Kidney (tissue), 14 donors: ENCODE measurements around the gene C3orf20. TPM values are rescaled to one million over a fixed set of nuclear protein-coding genes. Genes with fewer than 3 reads are reported as not detected.
A peak's percentile ranks its signal among the peaks of the same experiment; 100 is the strongest.

Source experiments
- DNase-seq, 5 donors: peaks; one replicate each; pipeline ENCODE4 v3.0.0-alpha.2; 2013 to 2020
- FAIRE-seq: peaks from 2 replicates; lab custom pipeline; 2012; peaks lifted over from hg19 to GRCh38; lab: Jason Lieb, UNC
- H3K27ac ChIP-seq, 2 donors: one replicate each; pipeline ENCODE4 v1.7.0; 2013; ENCODE audit warnings: low read depth in 2 of 2, low read length in 2 of 2, inconsistent platforms in 1 of 2
- H3K27me3 ChIP-seq: one replicate; pipeline ENCODE4 v1.7.1; 2013; ENCODE audit warnings: low read length, inconsistent platforms; ENCODE audit not compliant: control insufficient read depth, insufficient read depth
- H3K36me3 ChIP-seq, 3 donors: one replicate each; pipeline versions ENCODE4 v1.7.0 to v1.7.1; 2013; ENCODE audit warnings: low read length in 3 of 3, control low read depth in 1 of 3, inconsistent platforms in 1 of 3; ENCODE audit not compliant: insufficient read depth in 3 of 3, control insufficient read depth in 2 of 3
- H3K4me1 ChIP-seq, 3 donors: one replicate each; pipeline versions ENCODE4 v1.7.0 to v1.7.1; 2013; ENCODE audit warnings: low read length in 3 of 3, inconsistent platforms in 1 of 3, low read depth in 1 of 3; ENCODE audit not compliant: control insufficient read depth in 2 of 3, insufficient read depth in 2 of 3
- H3K4me3 ChIP-seq, 3 donors: one replicate each; pipeline versions ENCODE4 v1.7.0 to v1.8.1; 2013; ENCODE audit warnings: low read length in 3 of 3, control low read depth in 1 of 3, inconsistent platforms in 1 of 3
- H3K9ac ChIP-seq, 3 donors: one replicate each; pipeline versions ENCODE4 v1.7.0 to v1.7.1; 2013; ENCODE audit warnings: low read length in 3 of 3, control low read depth in 1 of 3, inconsistent platforms in 1 of 3
- H3K9me3 ChIP-seq, 3 donors: one replicate each; pipeline versions ENCODE4 v1.7.0 to v1.7.1; 2013; ENCODE audit warnings: low read length in 3 of 3, control low read depth in 1 of 3, inconsistent platforms in 1 of 3; ENCODE audit not compliant: control insufficient read depth in 2 of 3, insufficient read depth in 1 of 3
- CTCF ChIP-seq: IDR thresholded peaks from 3 replicates; pipeline ENCODE4 v1.5.1; 2012; ENCODE audit warnings: mild to moderate bottlenecking, moderate library complexity, borderline replicate concordance; ENCODE audit not compliant: insufficient read depth; ENCODE audit errors: extremely low read depth
- intact Hi-C: fragments of 100-400 bp; cut with DNase I; formaldehyde crosslinking; loops from one replicate; pipeline ENCODE4 v1.11.1; 2022
- polyA plus RNA-seq: library from polyadenylated mRNA; stranded (reverse); fragments of 350-450 nt; fragmentation: Illumina TruSeq; extraction: RNeasy Lipid Tissue Mini Kit (QIAGEN cat#74804); gene quantifications from one replicate; pipeline ENCODE4 v1.2.3, GENCODE V29; 2014; ENCODE audit warnings: low read depth, low replicate concordance; ENCODE audit not compliant: insufficient read depth
- total RNA-seq: library from RNA; stranded (reverse); fragmentation: NEBNext Ultra II Directional; extraction: Animal tissue kit (Norgen Biotek cat#: 25700); gene quantifications from one replicate; pipeline ENCODE4 v1.2.1, GENCODE V29; 2021
- donor health status: control.
- donor health status: control.
- donor health status: control.
- donor health status: control.
- donor health status: control.
- donor health status: DM: yes; HTN: yes; CAD: no.
- donor health status: Normal renal cell carcinoma (clear cell type).

Gene C3orf20
- total and polyA plus RNA-seq, 2 donors from 2014 or later: 0.16 TPM; not detected in 1

- no peak for FAIRE-seq
- intact Hi-C loops: no loop called here
Observed at GRCh38 chr3:14726441-14726780, 51.5 kb downstream of the C3orf20 start.

GRCh38 chr3:14728113-14728512 is 53.2 kb downstream of the C3orf20 start:
- no peak for FAIRE-seq
- Histone ChIP-seq H3K9me3 (no peaks in the 10 kb centered on the region), H3K9ac (no peak overlapping the region), H3K4me1 (peaks cover 0 to 8% (median 0%) of the 10 kb centered on the region in 3 donors), H3K27me3 (no peaks in the 10 kb centered on the region), H3K36me3 (no peaks in the 10 kb centered on the region), H3K4me3 (no peak overlapping the region), H3K27ac (no peak overlapping the region)
- intact Hi-C loops: no loop called here
- TF ChIP-seq CTCF: no peak
- no peak for DNase-seq

More at GRCh38 chr3:14726441-14726780, 51.5 kb downstream of the C3orf20 start:
- no peak for TF ChIP-seq CTCF
- peak in 1 of 5 donors; percentile 41 for DNase-seq
- Histone ChIP-seq H3K27ac (no peak overlapping the region), H3K9me3 (no peaks in the 10 kb centered on the region), H3K36me3 (no peaks in the 10 kb centered on the region), H3K9ac (no peak overlapping the region), H3K4me3 (no peak overlapping the region), H3K27me3 (no peaks in the 10 kb centered on the region), H3K4me1 (peaks cover 0 to 8% (median 0%) of the 10 kb centered on the region in 3 donors)

- Histone ChIP-seq H3K9ac (no peak overlapping the region), H3K27me3 (no peaks in the 10 kb centered on the region), H3K4me3 (no peak overlapping the region), H3K27ac (no peak overlapping the region), H3K36me3 (no peaks in the 10 kb centered on the region), H3K4me1 (peaks cover 0 to 3% (median 0%) of the 10 kb centered on the region in 3 donors), H3K9me3 (no peaks in the 10 kb centered on the region)
- DNase-seq (no peak), FAIRE-seq (no peak)
- intact Hi-C loops: no loop called here
- TF ChIP-seq CTCF: no peak
Observed at GRCh38 chr3:14730703-14731382, 55.9 kb downstream of the C3orf20 start.

- intact Hi-C loops: no loop called here
Observed at GRCh38 chr3:14740983-14741382, 66.0 kb downstream of the C3orf20 start.

More at GRCh38 chr3:14740983-14741382, 66.0 kb downstream of the C3orf20 start:
- H3K27me3 ChIP-seq: no peaks in the 10 kb centered on the region
- DNase-seq: no peak
- no peaks in the 10 kb centered on the region for H3K36me3 ChIP-seq
- H3K27ac ChIP-seq: no peak overlapping the region
- FAIRE-seq: no peak
- H3K4me1 ChIP-seq: no peaks in the 10 kb centered on the region
- peaks cover 1 to 9% (median 2%) of the 10 kb centered on the region in 3 donors for H3K9me3 ChIP-seq
- H3K4me3 ChIP-seq: no peak overlapping the region
- no peak overlapping the region for H3K9ac ChIP-seq
- no peak for TF ChIP-seq CTCF
